Measurements from ENCODE around the gene PTGDR2.

The PTGDR2 gene

GRCh38 chr11:60874421-60875365 lies 18.9 kb upstream of the PTGDR2 start:
- DNase-seq (ENCODE audit: low spot score), result no peak

DNA sequence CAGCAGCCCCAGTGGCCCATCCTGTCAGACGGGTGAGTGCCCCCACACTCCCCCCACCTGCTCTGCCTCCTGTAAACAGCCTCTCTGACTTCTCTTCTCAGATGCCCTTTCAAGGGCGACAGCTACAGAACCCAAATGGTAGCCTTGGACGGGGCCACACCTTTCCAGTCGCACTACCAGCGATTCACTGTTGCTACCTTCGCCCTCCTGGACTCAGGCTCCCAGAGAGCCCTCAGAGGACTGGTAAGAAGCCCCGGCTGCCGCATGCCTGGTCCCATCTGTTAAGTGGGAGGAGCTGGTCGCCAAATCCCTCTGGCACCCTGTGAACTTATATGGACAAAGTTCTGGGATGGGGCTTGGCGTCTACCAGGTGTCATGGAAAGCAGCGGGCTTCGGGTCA lies 17.8 kb upstream of the PTGDR2 start:
- no peak for DNase-seq (ENCODE audit: low spot score)

DNA sequence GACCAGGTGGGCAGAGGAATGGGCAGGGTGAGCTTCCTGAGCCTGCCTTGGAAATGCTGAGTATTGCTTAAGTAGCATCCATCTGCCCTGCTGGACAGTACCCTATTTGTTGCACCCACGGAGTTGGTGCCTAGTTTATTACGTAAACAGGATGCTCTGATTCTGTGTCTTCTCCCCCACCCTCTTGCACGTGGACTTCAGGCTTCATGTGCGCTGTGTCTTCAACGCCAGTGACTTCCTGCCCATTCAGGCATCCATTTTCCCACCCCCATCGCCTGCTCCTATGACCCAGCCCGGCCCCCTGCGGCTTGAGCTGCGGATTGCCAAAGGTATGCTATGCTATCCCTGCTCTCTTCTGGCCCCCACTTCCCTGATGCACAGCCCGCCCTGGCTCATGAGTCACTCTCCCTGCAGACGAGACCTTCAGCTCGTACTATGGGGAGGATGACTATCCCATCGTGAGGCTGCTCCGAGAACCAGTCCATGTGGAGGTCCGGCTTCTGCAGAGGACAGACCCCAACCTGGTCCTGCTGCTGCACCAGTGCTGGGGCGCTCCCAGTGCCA lies 17.3 kb upstream of the PTGDR2 start:
- DNase-seq (ENCODE audit: low spot score), result peak; percentile 83

- no peak for DNase-seq (ENCODE audit: low spot score)
Observed at GRCh38 chr11:60872124-60872960, 16.6 kb upstream of the PTGDR2 start.

DNA sequence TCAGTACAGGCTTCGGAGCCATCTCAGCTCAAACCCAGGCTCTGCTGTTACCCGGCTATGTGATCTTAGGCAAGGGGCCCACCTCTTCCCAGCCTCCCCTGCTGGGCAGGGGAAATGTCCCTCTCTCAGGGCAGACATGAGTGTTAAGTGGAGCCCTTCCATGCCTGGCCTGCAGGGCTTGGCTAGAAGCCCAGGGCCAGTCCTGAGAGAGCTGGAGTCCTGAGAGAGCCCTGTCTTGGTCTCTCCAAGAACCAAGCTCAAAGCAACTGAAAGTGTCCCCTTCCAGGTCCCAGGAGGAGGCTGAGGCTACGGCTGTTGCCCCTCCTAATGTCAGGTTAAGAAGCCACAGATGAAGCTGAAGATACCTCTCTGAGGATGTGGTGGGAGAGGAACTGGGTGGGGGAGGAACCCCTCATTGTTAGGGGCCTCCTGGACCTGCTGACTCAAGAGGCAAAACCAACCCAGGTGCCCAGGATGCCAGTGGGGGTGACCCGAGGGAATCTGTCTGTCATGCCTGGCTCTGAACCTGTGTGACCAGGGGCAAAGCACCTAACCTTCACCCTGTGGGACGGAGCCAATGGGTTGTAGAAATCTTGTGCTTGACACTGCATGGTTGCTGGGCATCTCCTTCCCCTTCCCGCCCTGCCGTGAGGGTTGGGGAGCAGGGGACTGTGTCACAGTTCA lies 15.8 kb upstream of the PTGDR2 start:
- no peak for DNase-seq (ENCODE audit: low spot score)

DNA sequence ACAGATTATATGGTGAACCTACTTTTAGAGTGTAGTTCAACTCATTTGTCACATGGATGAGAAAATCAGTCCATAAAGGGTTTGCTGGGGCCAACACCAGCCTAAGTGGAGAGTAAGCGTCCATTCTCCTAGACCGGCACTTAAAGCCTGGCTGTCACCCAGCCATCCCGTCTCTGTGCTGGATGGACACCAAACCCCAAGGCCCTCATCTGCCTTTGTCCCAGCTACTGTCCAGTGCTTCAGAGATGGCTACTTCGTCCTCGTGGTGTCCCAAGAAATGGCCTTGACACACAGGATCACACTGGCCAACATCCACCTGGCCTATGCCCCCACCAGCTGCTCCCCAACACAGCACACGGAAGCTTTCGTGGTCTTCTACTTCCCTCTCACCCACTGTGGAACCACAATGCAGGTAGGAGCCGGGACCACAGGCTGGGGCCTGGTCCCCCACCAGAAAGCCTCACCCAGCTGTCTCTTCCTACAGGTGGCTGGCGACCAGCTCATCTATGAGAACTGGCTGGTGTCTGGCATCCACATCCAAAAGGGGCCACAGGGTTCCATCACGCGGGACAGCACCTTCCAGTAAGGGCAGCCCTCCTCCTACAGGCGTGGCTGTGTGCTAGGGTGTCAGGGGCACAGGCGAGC lies 15.1 kb upstream of the PTGDR2 start:
- no peak for DNase-seq (ENCODE audit: low spot score)

DNA sequence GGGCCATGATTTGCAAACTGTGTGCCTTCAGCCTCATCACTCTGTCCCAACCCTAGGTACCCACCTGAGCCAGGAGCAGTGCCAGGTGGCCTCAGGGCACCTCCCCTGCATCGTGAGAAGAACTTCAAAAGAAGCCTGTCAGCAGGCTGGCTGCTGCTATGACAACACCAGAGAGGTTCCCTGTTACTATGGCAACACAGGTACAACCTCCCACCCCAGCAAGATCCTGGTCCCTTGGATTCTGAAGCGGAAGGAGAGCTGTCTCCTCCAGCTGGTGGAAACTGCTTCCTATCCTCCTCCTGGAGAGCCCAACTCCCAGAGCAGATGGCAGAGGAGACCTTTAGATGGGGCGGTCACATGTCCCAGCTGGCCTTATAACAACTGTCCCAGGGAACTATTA lies 14.5 kb upstream of the PTGDR2 start:
- no peak for DNase-seq (ENCODE audit: low spot score)

DNA sequence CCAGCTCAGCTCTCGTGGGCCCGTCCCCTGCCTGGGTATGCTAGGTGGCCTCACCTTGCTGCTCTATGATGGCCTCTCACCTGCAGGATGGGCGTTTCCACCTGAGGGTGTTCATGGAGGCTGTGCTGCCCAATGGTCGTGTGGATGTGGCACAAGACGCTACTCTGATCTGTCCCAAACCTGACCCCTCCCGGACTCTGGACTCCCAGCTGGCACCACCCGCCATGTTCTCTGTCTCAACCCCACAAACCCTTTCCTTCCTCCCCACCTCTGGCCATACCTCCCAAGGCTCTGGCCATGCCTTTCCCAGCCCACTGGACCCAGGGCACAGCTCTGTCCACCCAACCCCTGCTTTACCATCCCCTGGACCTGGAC lies 13.7 kb upstream of the PTGDR2 start:
- DNase-seq (ENCODE audit: low spot score), result no peak

GRCh38 chr11:60868682-60869450 lies 13.1 kb upstream of the PTGDR2 start:
- DNase-seq (ENCODE audit: low spot score), result no peak

- DNase-seq (ENCODE audit: low spot score), result no peak
Observed at GRCh38 chr11:60867871-60868681, 12.3 kb upstream of the PTGDR2 start.

DNA sequence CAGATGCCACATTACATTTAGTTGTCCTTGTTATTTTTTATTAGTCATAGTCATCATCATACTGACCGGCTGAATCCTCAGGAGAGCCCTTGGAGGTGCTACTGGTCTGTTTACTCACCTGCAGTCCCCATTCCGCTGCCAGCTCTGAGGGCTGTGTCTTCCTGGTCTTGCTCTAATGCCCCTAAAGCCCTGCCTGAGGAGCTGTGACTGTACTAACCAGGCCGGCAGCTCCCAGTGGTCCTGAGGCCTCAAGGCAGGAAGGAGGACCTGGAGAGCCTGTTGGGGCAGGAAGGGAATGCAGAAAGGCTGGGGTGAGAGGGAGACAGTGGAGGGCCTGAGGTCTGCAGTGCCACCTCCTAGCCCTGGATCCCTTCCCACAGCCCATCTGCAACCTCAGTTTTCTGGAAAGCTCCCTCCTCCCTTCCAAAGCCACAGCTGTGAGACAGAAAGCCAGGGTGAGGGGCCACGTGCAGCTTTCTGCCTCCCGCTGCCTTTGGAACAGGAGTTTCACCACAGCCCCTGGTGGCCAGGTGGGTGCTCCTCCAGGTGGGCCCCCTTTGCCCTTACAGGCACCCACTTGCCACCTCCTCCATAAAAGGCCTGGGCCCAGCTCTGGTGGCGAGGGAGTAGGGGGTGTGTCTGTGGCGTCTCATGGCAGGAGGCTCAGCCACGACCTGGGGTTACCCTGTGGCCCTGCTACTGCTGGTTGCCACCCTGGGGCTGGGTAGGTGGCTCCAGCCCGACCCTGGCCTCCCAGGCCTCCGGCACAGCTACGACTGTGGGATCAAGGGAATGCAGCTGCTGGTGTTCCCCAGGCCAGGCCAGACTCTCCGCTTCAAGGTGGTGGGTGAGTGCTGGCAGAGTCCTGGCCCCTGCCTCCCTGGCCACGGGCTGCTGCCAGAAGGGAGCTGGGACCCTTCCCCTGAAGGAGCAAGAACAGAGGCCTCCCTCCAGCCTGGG lies 11.4 kb upstream of the PTGDR2 start, which contains the start of gene ZP1:
Gene ZP1, plus strand, starts transcription at position 632 of the 960 bp plus-strand sequence. Its CDS starts 20 bp downstream, at position 652.
- DNase-seq (ENCODE audit: low spot score), result peak; percentile 47

GRCh38 chr11:60864856-60865513 lies 9.2 kb upstream of the PTGDR2 start:
- no peak for DNase-seq (ENCODE audit: low spot score)

DNA sequence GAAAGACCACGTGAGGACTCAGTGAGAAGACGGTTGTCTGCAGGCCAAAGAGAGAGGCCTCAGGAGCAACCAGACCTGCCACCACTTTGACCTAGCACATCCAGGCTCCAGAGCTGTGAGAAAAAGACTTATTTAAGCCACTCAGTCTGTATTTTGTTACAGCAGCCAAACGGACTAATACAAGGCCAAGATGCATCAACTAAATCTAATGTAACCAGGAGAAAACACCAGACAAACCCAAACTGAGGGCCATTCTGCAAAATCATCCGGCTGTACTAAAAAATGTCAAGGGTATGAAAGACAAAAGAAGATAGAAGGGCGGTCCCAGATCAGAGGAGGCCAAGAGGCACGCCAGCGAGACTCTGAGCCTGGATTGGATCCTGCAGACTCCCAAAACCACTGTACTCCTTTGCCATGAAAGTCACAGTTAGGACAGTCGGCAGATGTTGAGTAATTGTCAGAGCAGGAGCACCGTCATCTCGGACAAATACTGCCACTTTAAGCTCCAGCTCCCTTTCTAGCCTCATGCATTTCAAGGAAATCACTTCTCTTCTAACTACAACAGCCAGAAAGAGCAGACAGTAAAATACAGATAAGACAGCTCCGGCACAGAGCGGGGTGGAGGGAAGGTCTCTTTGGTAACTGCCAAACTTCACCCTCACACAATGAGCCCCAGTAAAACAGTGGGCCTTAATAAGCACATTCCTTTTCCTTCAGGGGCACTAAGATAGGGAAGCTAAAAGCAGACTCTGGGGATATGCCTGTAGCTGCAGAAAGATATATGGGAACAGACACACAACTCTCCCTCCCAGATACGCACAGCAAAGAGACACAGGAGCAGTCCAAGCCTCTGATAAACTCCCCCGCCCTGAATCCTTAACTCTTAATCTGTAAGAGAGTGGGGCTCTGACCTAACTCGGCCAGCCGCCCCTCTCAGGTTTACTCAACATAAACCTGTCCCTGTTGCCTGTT lies 8.1 kb upstream of the PTGDR2 start:
- no peak for DNase-seq (ENCODE audit: low spot score)

DNA sequence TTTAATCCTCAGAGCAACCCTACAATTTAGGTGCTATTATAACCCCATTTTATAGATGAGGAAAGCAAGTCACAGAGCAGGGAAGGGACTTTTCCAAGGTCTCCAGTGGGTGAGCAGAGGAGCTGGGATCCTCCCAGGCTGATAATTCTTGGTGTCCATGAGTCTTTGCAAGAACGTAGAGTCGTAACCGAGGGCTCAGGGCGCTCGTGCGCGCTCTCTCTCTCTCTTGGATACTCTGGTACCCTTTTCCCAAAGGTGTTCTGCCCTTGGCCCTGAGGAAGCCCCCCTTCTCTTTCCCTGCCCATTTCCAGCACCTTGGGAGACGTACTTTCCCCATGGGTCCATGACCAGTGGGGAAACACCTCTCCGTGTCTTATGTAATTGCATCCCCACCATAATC lies 6.4 kb upstream of the PTGDR2 start:
- no peak for DNase-seq (ENCODE audit: low spot score)

DNA sequence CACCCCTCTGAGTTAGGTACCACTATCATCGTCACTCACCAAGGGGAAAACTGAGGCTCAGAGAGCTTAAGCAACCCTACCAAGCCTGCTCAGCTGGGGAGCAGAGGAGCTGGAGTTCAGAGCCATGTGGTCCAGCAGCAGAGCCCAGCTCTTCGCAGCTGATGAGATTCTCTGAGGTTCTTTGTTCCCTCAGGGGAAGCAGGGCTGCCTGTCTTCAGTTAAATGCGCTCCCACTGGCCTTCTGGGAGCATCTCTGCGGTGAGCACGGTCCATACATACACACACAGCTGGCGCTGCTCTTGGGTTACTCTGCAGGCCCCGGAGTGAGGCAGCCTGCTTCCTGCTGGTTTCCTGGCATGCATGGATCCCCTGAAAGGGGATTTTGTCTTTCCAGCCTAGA lies 5.2 kb upstream of the PTGDR2 start:
- DNase-seq (ENCODE audit: low spot score), result no peak

DNA sequence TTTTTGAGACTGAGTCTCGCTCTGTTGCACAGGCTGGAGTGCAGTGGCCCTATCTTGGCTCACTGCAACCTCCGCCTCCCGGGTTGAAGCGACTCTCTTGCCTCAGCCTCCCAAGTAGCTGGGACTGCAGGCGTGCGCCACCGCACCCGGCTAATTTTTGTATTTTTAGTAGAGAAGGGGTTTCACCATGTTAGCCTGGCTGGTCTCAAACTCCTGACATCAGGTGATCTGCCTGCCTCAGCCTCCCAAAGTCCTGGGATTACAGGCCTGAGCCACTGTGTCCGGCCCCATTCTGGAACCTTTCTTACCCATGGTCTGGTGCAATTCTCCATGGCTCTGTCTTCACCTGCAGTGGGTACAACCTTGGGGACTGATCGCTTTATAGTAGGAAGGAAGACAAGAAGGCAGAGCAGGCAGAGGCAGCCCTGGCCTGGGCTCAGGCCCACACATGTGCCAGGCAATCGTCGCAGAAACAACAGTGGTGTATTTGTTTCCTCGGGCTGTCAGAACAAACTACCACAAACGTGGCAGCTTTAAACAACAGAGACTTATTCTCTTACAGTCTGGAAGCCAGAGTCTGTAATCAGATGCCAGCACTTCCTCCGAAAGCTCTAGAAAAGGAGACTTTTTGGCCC lies 4.0 kb upstream of the PTGDR2 start:
- DNase-seq (ENCODE audit: low spot score), result no peak

All from kidney tubule cell (primary cell).